Cardiac atrium fibroblast (primary cell): ENCODE measurements around the gene RCN2. TPM values are rescaled to one million over a fixed set of nuclear protein-coding genes. Genes with fewer than 3 reads are reported as not detected.

Experiments used
- total RNA-seq: library from RNA; depleted of rRNA; stranded (reverse); fragments of >200 nt; gene quantifications from 2 replicates; pipeline ENCODE4 v1.2.3, GENCODE V29; 2015

RCN2 gene, protein sequence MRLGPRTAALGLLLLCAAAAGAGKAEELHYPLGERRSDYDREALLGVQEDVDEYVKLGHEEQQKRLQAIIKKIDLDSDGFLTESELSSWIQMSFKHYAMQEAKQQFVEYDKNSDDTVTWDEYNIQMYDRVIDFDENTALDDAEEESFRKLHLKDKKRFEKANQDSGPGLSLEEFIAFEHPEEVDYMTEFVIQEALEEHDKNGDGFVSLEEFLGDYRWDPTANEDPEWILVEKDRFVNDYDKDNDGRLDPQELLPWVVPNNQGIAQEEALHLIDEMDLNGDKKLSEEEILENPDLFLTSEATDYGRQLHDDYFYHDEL
- total RNA-seq, result 55.6 and 67.5 TPM in 2 replicates

GRCh38 chr15:76931397-76932134 lies at the start of gene RCN2:
RCN2 (plus strand) TSS chr15:76931749; CDS start chr15:76931842, 93 bp downstream.

DNA sequence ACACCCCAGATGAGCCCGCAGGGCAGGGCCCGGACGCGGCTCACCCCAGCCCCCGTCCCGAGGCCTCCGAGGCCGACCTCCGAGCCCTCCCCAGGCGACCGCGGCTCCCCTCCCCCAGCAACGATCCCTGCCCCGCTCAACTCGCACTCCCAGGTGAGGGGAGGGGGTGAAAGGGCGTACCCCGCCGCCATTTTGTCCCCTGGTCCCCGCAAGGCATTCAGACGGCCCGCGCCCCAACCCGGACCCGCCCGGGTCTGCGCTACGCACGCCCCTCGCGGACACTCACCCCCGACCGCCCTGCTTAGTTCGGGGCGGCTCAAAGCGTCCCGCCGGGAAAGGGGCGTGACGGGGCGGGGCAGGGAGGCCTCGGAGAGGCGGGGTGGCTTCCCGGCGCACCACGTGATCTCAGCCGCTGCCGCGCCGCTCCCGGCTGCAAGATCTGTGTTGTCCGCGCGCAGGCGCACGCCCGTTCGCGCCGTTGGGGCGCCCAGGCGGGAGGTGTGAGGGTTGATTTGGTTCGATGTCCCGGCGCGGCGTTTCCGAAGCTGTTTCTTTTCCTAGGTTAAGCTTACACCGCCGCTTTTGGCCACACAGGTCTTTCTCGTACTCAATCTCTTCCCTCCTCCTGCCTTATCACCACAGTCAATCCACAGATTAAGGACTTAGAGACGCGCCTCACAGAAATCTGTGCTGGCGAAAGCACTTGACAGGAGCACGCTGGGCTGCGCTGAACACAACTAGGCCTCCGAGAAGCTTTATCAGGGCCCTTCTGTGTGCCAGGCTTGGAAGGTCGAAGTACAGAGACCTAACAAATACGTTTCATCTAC lies 26.3 kb upstream of the RCN2 start, which contains the start of gene SCAPER:
SCAPER (minus strand) TSS at position 328 of the 827 bp plus-strand sequence. CDS start 21,523 bp downstream, outside the sequence.

DNA sequence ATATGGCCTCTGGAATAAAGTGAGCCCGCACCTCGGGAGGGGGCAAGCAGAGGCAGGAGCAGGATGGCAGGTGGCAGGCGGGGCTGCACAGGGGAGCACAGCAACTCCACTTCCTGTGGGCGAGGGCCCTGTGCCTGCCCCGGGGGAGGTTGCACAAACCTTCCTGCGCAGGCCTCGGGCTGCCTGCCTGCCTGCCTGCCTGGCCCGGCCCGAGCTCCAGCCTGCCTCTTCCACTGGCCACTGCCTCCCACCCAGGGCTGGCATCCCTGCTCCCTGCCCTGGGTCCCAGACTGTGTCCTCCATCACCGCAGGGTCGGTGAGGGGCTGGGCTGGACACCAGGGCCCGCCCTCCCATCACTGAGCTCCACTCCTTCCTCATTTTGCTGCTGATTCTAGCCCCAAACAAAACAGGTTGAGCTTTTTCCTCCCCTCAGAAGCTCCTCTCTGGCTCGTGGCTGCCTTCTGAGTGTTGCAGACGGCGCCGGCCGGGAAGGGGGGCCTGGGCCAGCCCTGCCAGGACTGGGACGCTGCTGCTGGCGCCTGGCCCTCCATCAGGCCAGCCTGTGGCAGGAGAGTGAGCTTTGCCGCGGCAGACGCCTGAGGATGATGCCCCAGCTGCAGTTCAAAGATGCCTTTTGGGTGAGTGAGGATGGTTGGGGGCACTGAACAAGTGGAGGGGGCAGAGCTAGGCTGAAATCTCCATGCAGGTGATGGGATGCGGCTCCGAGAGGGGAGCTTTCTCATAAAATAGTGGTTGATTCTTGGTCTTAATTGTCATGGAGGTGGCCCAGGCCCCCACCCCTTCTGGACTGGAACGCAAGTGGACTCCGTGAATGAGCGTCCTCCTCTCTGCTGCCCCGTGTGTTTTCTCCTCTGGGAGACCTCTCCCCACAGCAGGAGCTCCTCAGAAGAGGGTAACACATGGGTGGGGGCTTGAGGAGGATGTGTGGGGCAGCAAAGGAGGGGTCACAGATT lies 63.7 kb downstream of the RCN2 start, which contains the start of gene PSTPIP1:
PSTPIP1 (plus strand) TSS at position 156 of the 975 bp plus-strand sequence; CDS start at position 604, 448 bp downstream.

Other genes with a start within 250 kb of the RCN2 start
- gene SCAPER, start 26.4 kb upstream of the RCN2 start, total RNA-seq, result 6.9 and 22.2 TPM in 2 replicates
- not detected in 2 replicates for gene PSTPIP1, start 63.4 kb downstream of the RCN2 start, total RNA-seq
- 216 and 282 TPM in 2 replicates for gene TSPAN3, start 139.4 kb downstream of the RCN2 start, total RNA-seq